T-helper 2 cell treated with Interferon-gamma antibody and Interleukin-4, amounts not matched to agents 5 μg/mL and 100 μg/mL, for 36 hours (primary cell): ENCODE results near the gene SH3GLB2.
A peak's percentile ranks its signal among the peaks of the same experiment; 100 is the strongest.

Experiments used
- DNase-seq: peaks from one replicate; pipeline ENCODE4 v3.0.0; 2021; ENCODE audit warnings: low spot score
- H3K27ac Mint-ChIP-seq: one replicate; pipeline ENCODE4 v1.8.0; 2021; ENCODE audit warnings: mild to moderate bottlenecking, mixed read lengths
- H3K27me3 Mint-ChIP-seq: one replicate; pipeline ENCODE4 v1.8.0; 2021; ENCODE audit warnings: low read depth, mixed read lengths
- H3K36me3 Mint-ChIP-seq: one replicate; pipeline ENCODE4 v1.8.0; 2021; ENCODE audit warnings: low read depth, mixed read lengths
- H3K4me1 Mint-ChIP-seq: one replicate; pipeline ENCODE4 v1.8.0; 2021; ENCODE audit warnings: low read depth, mixed read lengths
- H3K4me3 Mint-ChIP-seq: one replicate; pipeline ENCODE4 v1.8.0; 2022; ENCODE audit warnings: mild to moderate bottlenecking, moderate library complexity, mixed read lengths
- H3K9me3 Mint-ChIP-seq: one replicate; pipeline ENCODE4 v1.8.0; 2021; ENCODE audit warnings: mixed read lengths

SH3GLB2 gene

GRCh38 chr9:129064499-129064908 lies 36.4 kb upstream of the SH3GLB2 start:
- Mint-ChIP-seq H3K4me3 (no peak overlapping the region), H3K9me3 (no peaks in the 10 kb centered on the region), H3K27me3 (no peaks in the 10 kb centered on the region), H3K27ac (no peak overlapping the region), H3K36me3 (peaks cover 28% of the 10 kb centered on the region), H3K4me1 (peaks cover 9% of the 10 kb centered on the region)
- no peak for DNase-seq

DNA sequence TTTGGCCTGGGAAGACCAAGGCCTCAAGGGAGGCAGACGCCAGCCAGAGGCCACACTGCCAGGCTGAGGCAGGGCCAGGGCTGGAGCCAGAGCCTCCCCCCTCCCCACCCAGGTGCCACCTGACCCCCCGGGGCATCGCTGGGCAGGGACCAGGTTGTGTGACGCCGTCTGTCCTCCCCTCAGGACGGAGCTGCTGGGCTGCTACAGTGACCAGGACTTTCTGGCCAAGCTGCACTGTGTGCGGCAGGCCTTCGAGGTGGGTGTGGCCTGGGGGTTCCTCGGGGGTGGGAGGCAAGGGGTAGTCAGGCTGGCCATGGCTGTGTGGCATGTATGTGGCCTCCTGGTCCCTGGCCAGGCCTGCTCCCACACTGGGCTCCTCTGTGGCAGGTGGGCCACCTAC lies 34.9 kb upstream of the SH3GLB2 start:
- peaks cover 27% of the 10 kb centered on the region for H3K36me3 Mint-ChIP-seq
- no peak overlapping the region for H3K4me3 Mint-ChIP-seq
- no peaks in the 10 kb centered on the region for H3K4me1 Mint-ChIP-seq
- no peak overlapping the region for H3K27ac Mint-ChIP-seq
- H3K9me3 Mint-ChIP-seq: no peaks in the 10 kb centered on the region
- no peaks in the 10 kb centered on the region for H3K27me3 Mint-ChIP-seq
- DNase-seq: no peak

DNA sequence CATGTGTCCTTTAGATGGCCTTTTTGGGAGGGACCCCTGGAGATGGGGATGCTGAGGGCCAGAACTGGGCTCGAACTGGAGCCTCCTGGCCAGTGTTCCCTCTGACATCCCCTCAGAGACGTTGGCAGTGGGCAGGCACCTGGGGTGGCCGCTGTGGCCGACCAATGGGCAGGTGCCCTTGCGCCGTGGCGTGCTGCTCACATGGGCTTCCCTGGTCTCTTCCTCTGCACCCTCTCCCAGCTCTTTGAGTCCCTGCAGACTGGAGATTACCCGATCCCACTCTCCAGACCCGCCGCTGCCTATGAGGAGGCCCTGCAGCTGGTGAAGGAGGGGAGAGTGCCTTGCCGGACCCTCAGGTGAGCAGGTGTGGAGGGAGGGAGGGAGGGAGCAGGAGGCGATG lies 32.9 kb upstream of the SH3GLB2 start:
- peaks cover 25% of the 10 kb centered on the region for H3K36me3 Mint-ChIP-seq
- no peak overlapping the region for H3K27ac Mint-ChIP-seq

DNA sequence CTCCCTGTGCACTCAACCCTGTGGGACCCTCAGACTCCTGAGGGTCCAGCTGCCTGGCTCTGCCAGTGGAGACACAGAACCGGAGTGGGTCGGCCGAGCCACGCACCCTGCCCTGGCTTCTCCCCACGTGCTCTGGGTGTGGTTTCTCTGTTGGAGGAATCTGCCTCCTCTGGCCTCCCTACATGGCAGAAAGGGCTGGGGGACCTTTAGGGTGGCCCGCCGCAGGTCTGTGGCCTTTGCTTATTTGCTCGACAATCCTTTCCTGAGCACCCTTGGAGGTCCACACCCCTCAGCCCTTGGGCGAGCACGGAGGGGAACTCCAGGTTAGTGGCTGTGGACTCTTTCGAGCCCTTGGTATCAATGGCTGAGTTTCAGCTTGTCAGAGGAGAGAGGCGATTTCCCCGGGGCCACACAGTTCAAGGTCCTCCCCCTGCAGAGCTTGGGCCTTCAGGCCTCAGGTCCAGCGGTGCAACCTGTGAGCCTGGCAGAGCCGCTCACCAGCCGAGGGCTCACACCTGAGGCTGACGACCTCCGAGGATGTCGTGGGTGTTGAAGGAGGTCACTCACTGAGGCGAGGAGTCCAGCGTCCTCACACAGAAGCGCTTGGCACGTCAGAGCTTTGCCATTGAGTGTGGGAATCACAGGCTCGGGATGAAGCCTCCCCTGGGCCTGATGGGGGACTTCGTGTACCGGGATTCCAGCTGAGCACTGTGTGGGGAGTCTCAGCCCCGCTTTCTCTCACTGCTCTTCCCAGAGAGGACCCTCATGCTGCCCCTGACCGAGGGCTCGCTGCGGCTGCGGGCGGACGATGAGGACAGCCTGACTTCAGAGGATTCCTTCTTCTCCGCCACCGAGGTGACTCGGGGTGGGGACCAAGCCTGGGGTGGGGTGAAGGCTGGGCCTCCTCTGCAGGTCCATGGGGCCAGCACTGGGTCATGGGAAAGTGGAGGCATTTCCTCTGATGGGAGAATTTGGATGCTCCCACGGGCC lies 32.0 kb upstream of the SH3GLB2 start:
- no peaks in the 10 kb centered on the region for H3K9me3 Mint-ChIP-seq
- H3K36me3 Mint-ChIP-seq: peaks cover 18% of the 10 kb centered on the region
- H3K4me3 Mint-ChIP-seq: no peak overlapping the region
- H3K4me1 Mint-ChIP-seq: no peaks in the 10 kb centered on the region
- no peaks in the 10 kb centered on the region for H3K27me3 Mint-ChIP-seq
- no peak for DNase-seq
- no peak overlapping the region for H3K27ac Mint-ChIP-seq

More for the DNA sequence above, 32.9 kb upstream of the SH3GLB2 start:
- DNase-seq: no peak
- no peak overlapping the region for H3K4me3 Mint-ChIP-seq
- no peaks in the 10 kb centered on the region for H3K4me1 Mint-ChIP-seq
- H3K27me3 Mint-ChIP-seq: no peaks in the 10 kb centered on the region
- H3K9me3 Mint-ChIP-seq: no peaks in the 10 kb centered on the region

GRCh38 chr9:129058965-129059795 lies 31.0 kb upstream of the SH3GLB2 start:
- no peaks in the 10 kb centered on the region for H3K27me3 Mint-ChIP-seq
- DNase-seq: no peak
- no peaks in the 10 kb centered on the region for H3K9me3 Mint-ChIP-seq
- H3K36me3 Mint-ChIP-seq: peaks cover 18% of the 10 kb centered on the region
- no peak overlapping the region for H3K27ac Mint-ChIP-seq
- no peaks in the 10 kb centered on the region for H3K4me1 Mint-ChIP-seq
- H3K4me3 Mint-ChIP-seq: no peak overlapping the region

GRCh38 chr9:129054163-129054851 lies 26.2 kb upstream of the SH3GLB2 start:
- no peak overlapping the region for H3K4me3 Mint-ChIP-seq
- H3K27me3 Mint-ChIP-seq: no peaks in the 10 kb centered on the region
- peaks cover 8% of the 10 kb centered on the region for H3K36me3 Mint-ChIP-seq
- H3K4me1 Mint-ChIP-seq: no peaks in the 10 kb centered on the region
- no peak overlapping the region for H3K27ac Mint-ChIP-seq
- no peak for DNase-seq
- H3K9me3 Mint-ChIP-seq: no peaks in the 10 kb centered on the region

GRCh38 chr9:129053020-129053419 lies 24.9 kb upstream of the SH3GLB2 start:
- no peaks in the 10 kb centered on the region for H3K9me3 Mint-ChIP-seq
- peaks cover 6% of the 10 kb centered on the region for H3K36me3 Mint-ChIP-seq
- no peaks in the 10 kb centered on the region for H3K4me1 Mint-ChIP-seq
- no peak overlapping the region for H3K4me3 Mint-ChIP-seq
- no peaks in the 10 kb centered on the region for H3K27me3 Mint-ChIP-seq
- H3K27ac Mint-ChIP-seq: no peak overlapping the region
- DNase-seq: no peak

- no peaks in the 10 kb centered on the region for H3K4me1 Mint-ChIP-seq
- no peak overlapping the region for H3K27ac Mint-ChIP-seq
- H3K4me3 Mint-ChIP-seq: no peak overlapping the region
- DNase-seq: no peak
- no peaks in the 10 kb centered on the region for H3K9me3 Mint-ChIP-seq
- H3K27me3 Mint-ChIP-seq: no peaks in the 10 kb centered on the region
- H3K36me3 Mint-ChIP-seq: peaks cover 6% of the 10 kb centered on the region
These were observed 24.5 kb upstream of the SH3GLB2 start for GRCh38 chr9:129052592-129052991.

DNA sequence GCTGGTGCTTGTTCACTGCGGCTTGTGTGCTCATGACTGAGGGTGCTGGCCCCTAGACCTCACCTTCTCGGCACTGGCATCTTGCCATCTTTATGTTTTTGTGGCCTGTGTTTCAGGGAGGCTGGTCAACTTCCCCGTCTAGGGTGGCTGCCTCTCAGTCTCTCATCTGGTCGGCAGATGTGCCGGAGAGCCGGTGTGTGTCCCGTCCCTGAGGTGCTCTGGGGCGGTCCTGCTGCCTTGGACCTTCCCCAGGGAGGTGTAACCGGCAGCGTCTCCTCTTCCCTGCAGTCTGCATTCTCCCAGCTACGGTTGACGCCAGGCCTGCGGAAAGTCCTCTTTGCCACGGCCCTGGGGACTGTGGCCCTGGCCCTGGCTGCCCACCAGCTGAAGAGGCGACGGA lies 13.9 kb upstream of the SH3GLB2 start:
- no peak for DNase-seq
- Mint-ChIP-seq H3K27me3 (no peaks in the 10 kb centered on the region), H3K9me3 (no peaks in the 10 kb centered on the region), H3K27ac (no peak overlapping the region), H3K36me3 (peaks cover 13% of the 10 kb centered on the region), H3K4me3 (no peak overlapping the region), H3K4me1 (peaks cover 14% of the 10 kb centered on the region)

DNA sequence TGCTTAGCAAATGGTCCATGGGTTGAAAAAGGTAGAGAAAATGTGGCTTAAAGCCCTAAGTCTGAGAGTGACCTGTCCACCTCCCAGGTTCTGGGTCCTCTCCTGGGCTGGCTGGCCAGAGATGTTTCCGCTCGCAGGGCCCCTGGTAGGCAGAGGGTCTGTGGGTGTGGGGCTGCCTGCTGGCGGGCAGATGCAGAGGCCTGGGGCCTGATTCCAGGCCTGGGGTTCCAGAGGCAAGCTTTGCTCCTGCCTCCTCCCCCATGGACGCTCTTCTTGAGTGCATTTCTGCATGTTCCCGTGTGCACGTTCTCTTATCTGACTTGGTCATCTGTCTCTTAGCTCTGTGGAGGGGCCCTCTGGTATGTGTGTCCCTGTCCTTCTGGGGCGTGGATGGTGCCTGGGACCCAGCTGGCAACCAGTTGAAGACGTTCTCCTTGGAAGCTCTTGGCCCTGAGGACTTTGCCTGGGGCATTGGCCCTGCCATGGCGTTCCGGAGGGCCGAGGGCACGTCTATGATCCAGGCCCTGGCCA lies 12.0 kb upstream of the SH3GLB2 start:
- no peaks in the 10 kb centered on the region for H3K9me3 Mint-ChIP-seq
- peaks cover 16% of the 10 kb centered on the region for H3K36me3 Mint-ChIP-seq
- H3K27me3 Mint-ChIP-seq: no peaks in the 10 kb centered on the region
- no peak overlapping the region for H3K4me3 Mint-ChIP-seq
- H3K4me1 Mint-ChIP-seq: peaks cover 22% of the 10 kb centered on the region
- DNase-seq: no peak
- H3K27ac Mint-ChIP-seq: no peak overlapping the region

DNA sequence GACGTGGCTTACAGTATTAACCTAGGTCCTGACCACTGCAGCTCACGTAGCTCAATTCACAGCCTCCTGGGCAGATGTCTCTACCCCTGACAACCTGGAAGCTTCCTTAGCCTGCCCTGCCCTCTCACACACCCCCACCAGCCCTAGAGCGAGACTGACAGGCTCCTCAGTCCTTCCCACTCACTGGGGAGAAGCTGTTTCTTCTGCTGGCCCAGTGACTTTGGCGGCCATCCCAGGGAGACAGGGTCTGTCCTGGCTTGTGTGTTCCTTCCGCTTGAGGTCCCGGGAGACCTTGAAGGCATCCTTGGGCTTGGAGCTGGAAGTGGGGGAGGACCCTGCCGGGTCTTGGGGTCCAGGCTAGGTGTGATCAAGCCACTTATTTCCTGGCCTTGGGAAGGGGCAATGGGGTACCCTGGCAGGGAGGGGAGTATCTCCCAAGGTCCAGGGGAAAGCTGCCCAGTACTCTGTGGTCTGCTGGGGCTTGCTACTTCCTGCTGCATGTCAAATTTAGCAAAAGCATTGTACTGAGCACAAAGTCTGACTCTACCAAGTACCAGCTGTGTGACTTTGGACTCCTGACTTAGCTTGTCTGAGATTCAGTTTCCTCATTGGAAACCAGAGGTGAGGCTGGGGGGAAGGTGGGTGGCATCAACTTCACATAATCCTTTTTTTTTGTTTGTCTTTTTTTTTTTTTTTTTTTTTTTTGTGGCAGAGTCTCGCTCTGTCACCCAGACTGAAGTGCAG lies 10.2 kb upstream of the SH3GLB2 start:
- DNase-seq: no peak
- Mint-ChIP-seq H3K9me3 (no peaks in the 10 kb centered on the region), H3K4me1 (peaks cover 22% of the 10 kb centered on the region), H3K27me3 (no peaks in the 10 kb centered on the region), H3K36me3 (peaks cover 13% of the 10 kb centered on the region), H3K4me3 (peak overlapping the region; percentile 94), H3K27ac (no peak overlapping the region)

DNA sequence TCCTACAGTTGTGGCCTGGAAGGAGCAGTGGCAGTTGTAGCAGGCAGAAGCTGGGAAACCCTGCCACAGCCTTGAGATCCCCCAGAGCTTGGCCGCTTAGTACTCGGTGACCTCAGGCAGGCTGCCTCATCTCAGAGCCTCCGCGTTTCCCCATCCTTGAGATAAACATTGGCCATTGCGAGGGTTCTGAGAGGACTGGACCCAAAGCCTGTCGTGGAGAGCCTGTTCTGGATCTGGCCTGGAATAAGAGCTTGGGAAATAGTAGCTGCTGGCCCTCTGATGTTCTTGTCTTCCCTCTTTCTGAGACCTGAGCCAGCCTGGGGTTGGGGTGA lies 9.6 kb upstream of the SH3GLB2 start:
- peaks cover 13% of the 10 kb centered on the region for H3K36me3 Mint-ChIP-seq
- peaks cover 22% of the 10 kb centered on the region for H3K4me1 Mint-ChIP-seq
- DNase-seq: no peak
- peak overlapping the region; percentile 94 for H3K4me3 Mint-ChIP-seq
- no peak overlapping the region for H3K27ac Mint-ChIP-seq
- no peaks in the 10 kb centered on the region for H3K27me3 Mint-ChIP-seq
- no peaks in the 10 kb centered on the region for H3K9me3 Mint-ChIP-seq
